CD4-positive, alpha-beta memory T cell (primary cell): ENCODE results near the gene APBB3. TPM values are rescaled to one million over a fixed set of nuclear protein-coding genes. Genes with fewer than 3 reads are reported as not detected.

Experiments
- CTCF ChIA-PET: fragments of 350-600 bp; sonication (Branson Sonifier 250); formaldehyde crosslinking; loops from one replicate; lab custom pipeline; 2021; ENCODE audit warnings: inconsistent platforms; ENCODE audit not compliant: partially characterized antibody; lab: Charles Lee
- POLR2A ChIA-PET: fragments of 350-600 bp; sonication (Branson Sonifier 250); formaldehyde crosslinking; loops from one replicate; lab custom pipeline; 2021; ENCODE audit not compliant: partially characterized antibody; lab: Charles Lee
- DNase-seq, 5 donors: peaks; one replicate each; pipeline versions ENCODE4 v3.0.0 to v3.0.0-alpha.2; 2020 to 2022; ENCODE audit warnings: mixed read lengths in 1 of 5
- H3K27ac ChIP-seq: one replicate; pipeline ENCODE4 v1.7.0; 2013; ENCODE audit warnings: low read depth, low read length
- H3K27me3 ChIP-seq: 2 replicates; pipeline ENCODE4 v1.7.0; 2013; ENCODE audit warnings: mild to moderate bottlenecking, low read length, moderate library complexity; ENCODE audit not compliant: insufficient read depth
- H3K36me3 ChIP-seq: 2 replicates; pipeline ENCODE4 v1.7.0; 2013; ENCODE audit warnings: mild to moderate bottlenecking, low read length, moderate library complexity; ENCODE audit not compliant: insufficient read depth
- H3K4me1 ChIP-seq: 2 replicates; pipeline ENCODE4 v1.7.0; 2013; ENCODE audit warnings: mild to moderate bottlenecking, low read length, moderate library complexity; ENCODE audit not compliant: insufficient read depth
- H3K4me3 ChIP-seq, 2 donors: one replicate each; pipeline ENCODE4 v1.7.0; 2013; ENCODE audit warnings: low read length in 2 of 2, mild to moderate bottlenecking in 1 of 2
- H3K9me3 ChIP-seq, 2 donors: one replicate each; pipeline ENCODE4 v1.7.0; 2013; ENCODE audit warnings: low read length in 2 of 2, control low read depth in 1 of 2; ENCODE audit not compliant: control insufficient read depth in 1 of 2
- H3K27ac Mint-ChIP-seq, 7 donors: one replicate each; pipeline ENCODE4 v1.8.0; 2020 to 2021; ENCODE audit warnings: mixed read lengths in 7 of 7, mild to moderate bottlenecking in 6 of 7, inconsistent platforms in 3 of 7, moderate library complexity in 3 of 7
- H3K27me3 Mint-ChIP-seq, 2 donors: one replicate each; pipeline ENCODE4 v1.8.0; 2020 to 2021; ENCODE audit warnings: mixed read lengths in 2 of 2
- H3K36me3 Mint-ChIP-seq, 2 donors: one replicate each; pipeline ENCODE4 v1.8.0; 2020 to 2021; ENCODE audit warnings: mixed read lengths in 2 of 2, inconsistent platforms in 1 of 2, mild to moderate bottlenecking in 1 of 2
- H3K4me1 Mint-ChIP-seq, 4 donors: one replicate each; pipeline ENCODE4 v1.8.0; 2020 to 2021; ENCODE audit warnings: mixed read lengths in 4 of 4, mild to moderate bottlenecking in 1 of 4
- H3K4me3 Mint-ChIP-seq, 8 donors: one replicate each; pipeline ENCODE4 v1.8.0; 2020 to 2021; ENCODE audit warnings: mixed read lengths in 8 of 8, mild to moderate bottlenecking in 7 of 8, moderate library complexity in 6 of 8, inconsistent platforms in 3 of 8
- H3K9me3 Mint-ChIP-seq, 8 donors: one replicate each; pipeline ENCODE4 v1.8.0; 2020 to 2021; ENCODE audit warnings: mixed read lengths in 8 of 8, mild to moderate bottlenecking in 5 of 8, inconsistent platforms in 3 of 8, moderate library complexity in 1 of 8
- intact Hi-C: fragments of 100-400 bp; cut with micrococcal nuclease; formaldehyde crosslinking; loops from one replicate; pipeline ENCODE4 v1.15.1; 2023
- polyA plus RNA-seq, 2 donors: library from polyadenylated mRNA; unstranded; fragments of 300-500 nt; fragmentation: Illumina TruSeq; gene quantifications; one replicate each; pipeline ENCODE4 v1.2.3, GENCODE V29; 2021
- total RNA-seq, 2 experiments: library from RNA; stranded (reverse); gene quantifications; one replicate each; pipeline ENCODE4 v1.2.3, GENCODE V29; 2021

Gene APBB3
- total and polyA plus RNA-seq, 4 experiments from 2014 or later, result 2.1 to 75.4 (median 38.9) TPM

- H3K4me1 Mint-ChIP-seq, result peaks cover 33 to 55% (median 43%) of the 10 kb centered on the region in 4 donors
- peaks cover 0 to 1% (median 0%) of the 10 kb centered on the region in 8 donors for H3K9me3 Mint-ChIP-seq
- CTCF ChIA-PET, result interaction anchor here (1.0 to 2.9 kb wide), 3 partner anchors 9 to 163 kb away, joined by 3 to 13 read pairs (median 4); partner anchors contain the start of gene EIF4EBP3
- Histone ChIP-seq H3K27ac (peak within 1 kb of the TSS; percentile 92), H3K36me3 (no peaks in the 10 kb centered on the region), H3K4me1 (peaks cover 41% of the 10 kb centered on the region), H3K9me3 (no peaks in the 10 kb centered on the region), H3K27me3 (no peaks in the 10 kb centered on the region), H3K4me3 (peak within 1 kb of the TSS; percentile 60 to 81)
- POLR2A ChIA-PET, result interaction anchor here (0.5 to 3.6 kb wide), 17 partner anchors 9 to 158 kb away, joined by 3 to 79 read pairs (median 4); partner anchors contain the start of genes ANKHD1, CD14, EIF4EBP3 and HARS1
- no peaks in the 10 kb centered on the region for H3K27me3 Mint-ChIP-seq
- peak within 1 kb of the TSS; percentile 82 to 92 (median 92) for H3K4me3 Mint-ChIP-seq
- DNase-seq, result peak; percentile 75 to 86 (median 77)
- intact Hi-C loops, result loop anchor here (1.0 to 2.0 kb wide), 3 partner anchors 10 to 156 kb away; partner anchors contain the start of genes ANKHD1, EIF4EBP3 and TMCO6
- peak within 1 kb of the TSS; percentile 73 to 98 (median 97) for H3K27ac Mint-ChIP-seq
- peaks cover 19 to 30% of the 10 kb centered on the region in 2 donors for H3K36me3 Mint-ChIP-seq
Measured at GRCh38 chr5:140557136-140557805, 7.1 kb downstream of the APBB3 start, which contains the start of gene SRA1. SRA1 (minus strand) TSS chr5:140557473; CDS start chr5:140557452, 21 bp downstream.

GRCh38 chr5:140556438-140556837, 8.0 kb downstream of the APBB3 start:
- Histone ChIP-seq H3K27me3 (no peaks in the 10 kb centered on the region), H3K27ac (peak overlapping the region; percentile 92), H3K36me3 (peaks cover 8% of the 10 kb centered on the region), H3K4me1 (peaks cover 41% of the 10 kb centered on the region), H3K4me3 (peak overlapping the region; percentile 60 to 81), H3K9me3 (no peaks in the 10 kb centered on the region)
- ChIA-PET POLR2A (interaction anchor here (1.0 to 3.6 kb wide), 11 partner anchors 8 to 155 kb away, joined by 3 to 79 read pairs (median 5); partner anchors contain the start of genes ANKHD1, APBB3, CD14 and EIF4EBP3), CTCF (interaction anchor here (2.9 kb wide), 1 partner anchor 8 kb away, joined by 13 read pairs; the partner anchor contains the start of gene EIF4EBP3)
- Mint-ChIP-seq H3K9me3 (peaks cover 0 to 1% (median 0%) of the 10 kb centered on the region in 8 donors), H3K4me3 (peak overlapping the region; percentile 82 to 92 (median 92)), H3K27ac (peak overlapping the region; percentile 73 to 98 (median 97)), H3K4me1 (peaks cover 33 to 57% (median 43%) of the 10 kb centered on the region in 4 donors), H3K27me3 (no peaks in the 10 kb centered on the region), H3K36me3 (peaks cover 20 to 33% of the 10 kb centered on the region in 2 donors)
- intact Hi-C loops, result loop anchor here (2.0 kb wide), 2 partner anchors 82 to 156 kb away; partner anchors contain the start of genes ANKHD1 and TMCO6
- DNase-seq, result peak in 1 of 5 donors; percentile 66

- CTCF ChIA-PET, result interaction anchor here (2.9 kb wide), 1 partner anchor 8 kb away, joined by 13 read pairs; the partner anchor contains the start of gene EIF4EBP3
- Histone ChIP-seq H3K27me3 (no peaks in the 10 kb centered on the region), H3K36me3 (peaks cover 14% of the 10 kb centered on the region), H3K27ac (peak overlapping the region; percentile 92), H3K4me3 (peak overlapping the region; percentile 60 to 81), H3K9me3 (no peaks in the 10 kb centered on the region), H3K4me1 (peaks cover 41% of the 10 kb centered on the region)
- H3K4me3 Mint-ChIP-seq, result peak overlapping the region; percentile 82 to 92 (median 92)
- peaks cover 33 to 61% (median 44%) of the 10 kb centered on the region in 4 donors for H3K4me1 Mint-ChIP-seq
- no peak for DNase-seq
- H3K27me3 Mint-ChIP-seq, result no peaks in the 10 kb centered on the region
- H3K36me3 Mint-ChIP-seq, result peaks cover 19 to 35% of the 10 kb centered on the region in 2 donors
- POLR2A ChIA-PET, result interaction anchor here (1.0 to 2.5 kb wide), 4 partner anchors 8 to 92 kb away, joined by 3 to 12 read pairs (median 5); partner anchors contain the start of genes APBB3, EIF4EBP3, IK and NDUFA2
- H3K9me3 Mint-ChIP-seq, result peaks cover 0 to 1% (median 0%) of the 10 kb centered on the region in 8 donors
- intact Hi-C loops, result loop anchor here (2.0 kb wide), 2 partner anchors 83 to 155 kb away; partner anchors contain the start of genes ANKHD1 and TMCO6
- peak overlapping the region; percentile 58 to 98 (median 96) for H3K27ac Mint-ChIP-seq
Measured at GRCh38 chr5:140555747-140556312, 8.6 kb downstream of the APBB3 start.

- intact Hi-C loops, result no loop called here
- peaks cover 27 to 43% of the 10 kb centered on the region in 2 donors for H3K36me3 Mint-ChIP-seq
- peaks cover 0 to 1% (median 0%) of the 10 kb centered on the region in 8 donors for H3K9me3 Mint-ChIP-seq
- Histone ChIP-seq H3K27ac (no peak overlapping the region), H3K36me3 (peaks cover 27% of the 10 kb centered on the region), H3K9me3 (no peaks in the 10 kb centered on the region), H3K4me3 (no peak overlapping the region), H3K27me3 (no peaks in the 10 kb centered on the region), H3K4me1 (peaks cover 46% of the 10 kb centered on the region)
- no peaks in the 10 kb centered on the region for H3K27me3 Mint-ChIP-seq
- H3K4me3 Mint-ChIP-seq, result peak overlapping the region in 3 of 8 donors; percentile 3 to 20 (median 9)
- peak overlapping the region; percentile 6 to 66 (median 32) for H3K27ac Mint-ChIP-seq
- DNase-seq, result no peak
- POLR2A ChIA-PET, result interaction anchor here (0.6 to 1.0 kb wide), 2 partner anchors 24 to 93 kb away, joined by 3 to 4 read pairs; partner anchors contain the start of genes IK and NDUFA2
- CTCF ChIA-PET, result interaction anchor here (0.7 to 2.7 kb wide), 2 partner anchors 8 to 146 kb away, joined by 3 to 10 read pairs; no protein-coding TSS in a partner anchor
- peaks cover 36 to 69% (median 50%) of the 10 kb centered on the region in 4 donors for H3K4me1 Mint-ChIP-seq
Measured at GRCh38 chr5:140554454-140554853, 9.9 kb downstream of the APBB3 start.

GRCh38 chr5:140553657-140554056, 10.7 kb downstream of the APBB3 start:
- H3K27me3 Mint-ChIP-seq, result no peaks in the 10 kb centered on the region
- H3K9me3 Mint-ChIP-seq, result peaks cover 0 to 1% (median 0%) of the 10 kb centered on the region in 8 donors
- H3K36me3 Mint-ChIP-seq, result peaks cover 27 to 49% of the 10 kb centered on the region in 2 donors
- Histone ChIP-seq H3K36me3 (peaks cover 29% of the 10 kb centered on the region), H3K4me1 (peaks cover 54% of the 10 kb centered on the region), H3K9me3 (no peaks in the 10 kb centered on the region), H3K27me3 (no peaks in the 10 kb centered on the region), H3K27ac (no peak overlapping the region), H3K4me3 (no peak overlapping the region)
- peak overlapping the region in 2 of 8 donors; percentile 1 to 22 for H3K4me3 Mint-ChIP-seq
- H3K27ac Mint-ChIP-seq, result peak overlapping the region; percentile 6 to 85 (median 66)
- peaks cover 43 to 77% (median 56%) of the 10 kb centered on the region in 4 donors for H3K4me1 Mint-ChIP-seq
- POLR2A ChIA-PET, result interaction anchor here (0.7 kb wide), 1 partner anchor 1550 kb away, joined by 3 read pairs; no protein-coding TSS in a partner anchor
- intact Hi-C loops, result no loop called here
- CTCF ChIA-PET, result interaction anchor here (1.0 to 2.7 kb wide), 4 partner anchors 9 to 81 kb away, joined by 3 to 10 read pairs (median 4); no protein-coding TSS in a partner anchor
- DNase-seq, result no peak

GRCh38 chr5:140551872-140552271, 12.5 kb downstream of the APBB3 start:
- H3K27me3 Mint-ChIP-seq, result no peaks in the 10 kb centered on the region
- H3K4me1 Mint-ChIP-seq, result peaks cover 46 to 81% (median 59%) of the 10 kb centered on the region in 4 donors
- H3K9me3 Mint-ChIP-seq, result peaks cover 0 to 1% (median 0%) of the 10 kb centered on the region in 8 donors
- Histone ChIP-seq H3K4me3 (no peak overlapping the region), H3K27me3 (no peaks in the 10 kb centered on the region), H3K9me3 (no peaks in the 10 kb centered on the region), H3K36me3 (peaks cover 29% of the 10 kb centered on the region), H3K27ac (no peak overlapping the region), H3K4me1 (peaks cover 62% of the 10 kb centered on the region)
- no peak overlapping the region for H3K4me3 Mint-ChIP-seq
- no peak for DNase-seq
- peaks cover 27 to 53% of the 10 kb centered on the region in 2 donors for H3K36me3 Mint-ChIP-seq
- POLR2A ChIA-PET, result interaction anchor here (1.4 to 1.7 kb wide), 3 partner anchors 12 to 88 kb away, joined by 4 to 6 read pairs (median 4); partner anchors contain the start of genes APBB3, SLC35A4 and TMCO6
- CTCF ChIA-PET, result interaction anchor here (0.8 to 2.7 kb wide), 3 partner anchors 11 to 87 kb away, joined by 3 to 10 read pairs (median 4); no protein-coding TSS in a partner anchor
- H3K27ac Mint-ChIP-seq, result peak overlapping the region in 2 of 7 donors; percentile 36 to 82
- intact Hi-C loops, result no loop called here
